ENCODE data around the gene DPH1.

The DPH1 gene

DNA sequence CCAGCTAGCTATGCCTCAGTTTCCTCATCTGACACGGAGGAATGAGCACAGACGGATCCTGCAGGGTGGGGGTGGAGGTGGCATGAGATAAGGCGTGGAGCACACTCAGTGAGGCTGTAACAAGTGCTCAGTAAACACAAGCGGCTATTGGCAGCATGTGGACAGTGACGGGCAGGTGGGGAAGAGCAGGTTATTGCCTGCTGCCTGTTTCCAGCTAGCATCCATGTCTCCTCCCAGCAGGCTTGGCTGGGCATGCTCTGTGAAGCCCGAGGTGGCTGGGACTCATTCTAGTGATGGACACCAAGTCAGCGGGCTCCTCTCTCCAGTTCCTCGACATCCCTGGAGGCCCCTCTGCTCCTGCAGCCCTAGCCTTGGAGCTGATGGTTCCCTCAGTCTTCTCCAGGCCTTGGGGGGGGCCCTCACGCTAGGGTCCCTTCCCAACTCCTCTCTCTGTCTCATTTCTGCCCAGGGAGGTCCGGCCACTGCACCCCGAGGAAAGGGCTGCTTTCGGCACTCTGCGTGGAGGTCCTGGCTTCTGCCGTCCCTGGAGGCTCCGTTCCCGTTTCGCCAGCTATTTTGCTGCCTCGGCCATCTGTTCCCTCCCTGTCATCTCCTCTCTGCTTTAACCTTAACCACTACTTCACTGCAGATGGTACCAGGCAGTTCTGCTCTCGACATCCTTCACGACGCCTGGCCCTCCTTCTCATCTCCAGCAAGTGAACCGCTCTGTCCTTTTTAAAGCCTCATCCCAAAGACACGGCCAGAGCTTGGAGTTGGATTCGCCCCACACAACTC lies 11.0 kb upstream of the DPH1 start:
- H3K27ac ChIP-seq (ENCODE audit: insufficient read depth, low read depth, low read length, poor library complexity, severe bottlenecking): no peak overlapping the region
- H3K36me3 ChIP-seq (ENCODE audit: control insufficient read depth, insufficient read depth, low read length): no peaks in the 10 kb centered on the region
- no peaks in the 10 kb centered on the region for H3K9me3 ChIP-seq (ENCODE audit: control insufficient read depth, low read length)
- H3K4me3 ChIP-seq (ENCODE audit: insufficient read depth, low read depth, low read length): no peak overlapping the region
- 89 to 90% methylated on average over 24 of the region's 24 CpGs for WGBS, 2 experiments
- peaks cover 15% of the 10 kb centered on the region for H3K4me1 ChIP-seq (ENCODE audit: control insufficient read depth, insufficient read depth, low read length)
- H3K27me3 ChIP-seq (ENCODE audit: control insufficient read depth, insufficient read depth, low read length, poor library complexity, severe bottlenecking): peaks cover 32% of the 10 kb centered on the region

DNA sequence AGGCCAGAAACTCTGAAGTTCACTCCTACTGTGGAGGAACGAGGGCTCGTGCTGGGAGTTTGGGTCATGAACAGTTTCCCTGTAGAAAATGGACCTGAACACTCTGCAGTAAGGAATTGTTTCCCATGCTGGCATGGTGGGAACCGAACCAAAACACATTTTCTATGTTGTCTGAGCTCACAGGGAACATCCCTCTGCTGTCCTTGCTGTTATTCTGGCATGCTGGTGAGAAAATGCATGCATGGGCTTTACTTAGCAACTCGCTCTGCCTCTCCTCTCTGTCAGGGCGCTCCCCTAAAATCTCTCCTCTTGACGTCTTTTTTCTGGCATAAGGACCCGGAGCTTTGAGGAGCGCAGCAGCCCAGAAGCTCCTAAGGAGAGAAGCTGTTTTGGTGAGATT lies 10.2 kb upstream of the DPH1 start:
- 89 to 95% methylated on average over 8 of the region's 8 CpGs for WGBS, 2 experiments
- H3K4me1 ChIP-seq (ENCODE audit: control insufficient read depth, insufficient read depth, low read length): peaks cover 15% of the 10 kb centered on the region
- peaks cover 40% of the 10 kb centered on the region for H3K27me3 ChIP-seq (ENCODE audit: control insufficient read depth, insufficient read depth, low read length, poor library complexity, severe bottlenecking)

DNA sequence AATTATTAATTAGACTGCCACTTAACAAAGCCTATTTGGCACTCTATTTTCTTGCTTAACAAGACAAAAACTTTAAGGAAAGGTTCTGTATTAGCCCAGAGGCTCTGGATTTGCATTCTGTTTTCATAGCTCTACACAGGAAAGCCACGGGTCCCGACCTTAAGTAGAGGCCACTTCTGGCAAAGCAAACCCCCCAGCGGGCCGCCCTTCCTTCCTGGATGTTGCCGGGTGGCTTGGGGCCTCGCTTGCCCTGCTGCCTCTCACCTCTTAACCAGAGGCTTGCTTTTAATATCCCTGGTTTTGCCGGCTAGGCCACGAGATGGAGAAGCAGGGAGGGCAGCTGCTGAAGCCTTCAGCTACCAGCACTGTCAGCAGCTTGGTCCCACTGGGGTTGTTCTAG lies 9.2 kb upstream of the DPH1 start:
- Histone ChIP-seq H3K4me3 (ENCODE audit: insufficient read depth, low read depth, low read length) (no peak overlapping the region), H3K9me3 (ENCODE audit: control insufficient read depth, low read length) (no peaks in the 10 kb centered on the region), H3K36me3 (ENCODE audit: control insufficient read depth, insufficient read depth, low read length) (no peaks in the 10 kb centered on the region), H3K27me3 (ENCODE audit: control insufficient read depth, insufficient read depth, low read length, poor library complexity, severe bottlenecking) (peaks cover 50% of the 10 kb centered on the region), H3K4me1 (ENCODE audit: control insufficient read depth, insufficient read depth, low read length) (peaks cover 15% of the 10 kb centered on the region), H3K27ac (ENCODE audit: insufficient read depth, low read depth, low read length, poor library complexity, severe bottlenecking) (no peak overlapping the region)
- WGBS, 2 experiments: 78% methylated on average over 8 of the region's 8 CpGs

More for the DNA sequence above, 10.2 kb upstream of the DPH1 start:
- Histone ChIP-seq H3K36me3 (ENCODE audit: control insufficient read depth, insufficient read depth, low read length) (no peaks in the 10 kb centered on the region), H3K27ac (ENCODE audit: insufficient read depth, low read depth, low read length, poor library complexity, severe bottlenecking) (no peak overlapping the region), H3K9me3 (ENCODE audit: control insufficient read depth, low read length) (no peaks in the 10 kb centered on the region), H3K4me3 (ENCODE audit: insufficient read depth, low read depth, low read length) (no peak overlapping the region)

DNA sequence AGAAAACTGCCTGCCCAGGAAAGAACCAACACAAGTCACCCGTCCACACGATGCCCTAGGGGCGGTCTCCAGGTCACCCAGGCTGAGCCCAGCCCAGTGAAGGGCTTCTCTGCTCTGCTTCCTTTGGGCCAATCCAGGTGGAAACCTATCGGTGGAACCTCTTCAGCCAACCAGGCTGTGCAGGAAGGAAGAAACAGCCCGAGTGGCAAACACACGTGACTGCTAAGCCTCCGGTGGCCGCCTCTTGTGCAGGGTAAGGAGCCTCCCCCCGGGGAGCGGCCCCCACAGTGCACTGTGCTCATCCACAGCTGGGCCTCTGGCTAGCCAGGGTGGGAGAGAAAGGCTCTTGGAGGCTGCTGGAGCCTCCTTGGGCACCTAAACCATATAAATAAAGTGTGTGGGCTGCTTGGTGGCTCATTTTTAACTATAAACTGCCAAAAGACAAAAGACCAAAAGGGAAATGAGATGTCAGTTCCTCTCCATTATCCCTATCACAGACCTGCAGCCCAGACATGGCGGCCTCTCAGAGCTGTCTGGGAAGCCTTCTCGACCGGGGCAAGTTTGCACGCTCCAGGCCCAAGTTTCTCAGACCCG lies 7.2 kb upstream of the DPH1 start:
- peaks cover 70% of the 10 kb centered on the region for H3K27me3 ChIP-seq (ENCODE audit: control insufficient read depth, insufficient read depth, low read length, poor library complexity, severe bottlenecking)
- no peaks in the 10 kb centered on the region for H3K9me3 ChIP-seq (ENCODE audit: control insufficient read depth, low read length)
- 85% methylated on average over 15 of the region's 15 CpGs for WGBS, 2 experiments
- no peak overlapping the region for H3K27ac ChIP-seq (ENCODE audit: insufficient read depth, low read depth, low read length, poor library complexity, severe bottlenecking)
- H3K36me3 ChIP-seq (ENCODE audit: control insufficient read depth, insufficient read depth, low read length): no peaks in the 10 kb centered on the region
- no peak overlapping the region for H3K4me3 ChIP-seq (ENCODE audit: insufficient read depth, low read depth, low read length)
- peaks cover 15% of the 10 kb centered on the region for H3K4me1 ChIP-seq (ENCODE audit: control insufficient read depth, insufficient read depth, low read length)

DNA sequence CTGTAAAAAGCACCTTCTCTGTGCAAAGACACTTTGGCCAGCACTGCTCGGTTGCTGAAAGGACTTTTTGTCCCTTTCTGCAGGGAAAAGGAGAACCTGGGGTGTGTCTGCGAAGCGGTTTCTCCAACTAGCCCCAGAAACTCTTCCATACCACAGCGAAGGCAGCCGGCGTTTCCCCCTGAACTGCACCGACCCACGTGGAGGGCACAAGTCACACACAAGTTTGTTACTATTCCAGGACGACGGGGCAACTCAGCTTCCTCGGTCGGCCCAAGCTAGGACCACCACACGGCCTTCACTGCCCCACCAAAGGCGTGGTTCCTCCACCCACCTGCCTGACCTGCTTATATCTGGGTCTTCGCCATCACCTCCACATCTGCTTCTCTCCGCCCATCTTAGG lies 6.7 kb upstream of the DPH1 start:
- H3K27ac ChIP-seq (ENCODE audit: insufficient read depth, low read depth, low read length, poor library complexity, severe bottlenecking): no peak overlapping the region
- no peak overlapping the region for H3K4me3 ChIP-seq (ENCODE audit: insufficient read depth, low read depth, low read length)
- peaks cover 75% of the 10 kb centered on the region for H3K27me3 ChIP-seq (ENCODE audit: control insufficient read depth, insufficient read depth, low read length, poor library complexity, severe bottlenecking)

DNA sequence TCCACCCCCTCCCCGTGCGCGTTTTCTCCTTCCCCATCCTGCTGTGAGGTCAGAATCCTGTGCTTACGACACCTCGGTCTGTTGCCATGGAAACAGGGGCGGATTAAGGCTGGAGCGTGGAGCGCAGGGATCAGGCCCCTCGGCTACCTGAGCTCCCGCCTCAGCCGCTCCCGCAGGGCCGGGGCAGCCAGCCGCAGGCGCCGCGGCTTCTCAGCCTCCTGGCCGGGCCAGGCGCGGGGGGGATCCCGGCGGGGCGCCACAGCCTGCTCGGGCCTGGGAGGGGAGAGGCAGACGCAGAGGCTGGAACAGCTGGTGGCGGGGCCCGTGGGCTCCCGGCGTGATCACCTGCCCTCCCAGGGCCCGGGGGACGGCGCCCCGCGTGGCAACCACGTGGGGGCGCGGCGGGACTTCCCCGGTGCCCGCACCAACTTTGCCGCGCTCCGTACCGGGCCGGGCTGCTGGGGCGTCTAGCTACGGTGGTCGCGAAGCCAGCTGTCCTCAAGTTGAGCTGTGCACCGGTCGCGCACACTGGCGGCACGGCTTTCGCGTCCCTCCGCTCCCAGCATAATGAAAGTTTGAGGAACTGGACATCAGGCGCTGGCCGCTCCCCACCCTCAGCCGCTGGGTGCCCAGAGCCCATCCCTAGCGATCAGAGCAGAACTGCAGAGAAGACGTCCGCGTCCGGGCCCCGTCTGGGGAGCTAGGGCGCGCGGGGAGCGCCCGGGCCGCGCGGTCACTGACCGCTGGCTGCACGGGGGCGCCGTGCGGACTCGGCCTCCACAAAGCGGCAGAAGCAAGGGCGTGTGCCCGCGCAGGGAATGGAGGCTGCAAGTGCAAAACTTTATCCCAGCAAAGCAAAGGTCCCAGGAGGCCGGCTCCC lies 6.0 kb upstream of the DPH1 start:
- WGBS, 2 experiments: 1 to 2% methylated on average over 85 of the region's 85 CpGs

More for the DNA sequence above, 6.7 kb upstream of the DPH1 start:
- H3K36me3 ChIP-seq (ENCODE audit: control insufficient read depth, insufficient read depth, low read length): no peaks in the 10 kb centered on the region
- 36 to 37% methylated on average over 16 of the region's 16 CpGs for WGBS, 2 experiments
- H3K4me1 ChIP-seq (ENCODE audit: control insufficient read depth, insufficient read depth, low read length): peaks cover 17% of the 10 kb centered on the region
- H3K9me3 ChIP-seq (ENCODE audit: control insufficient read depth, low read length): no peaks in the 10 kb centered on the region

DNA sequence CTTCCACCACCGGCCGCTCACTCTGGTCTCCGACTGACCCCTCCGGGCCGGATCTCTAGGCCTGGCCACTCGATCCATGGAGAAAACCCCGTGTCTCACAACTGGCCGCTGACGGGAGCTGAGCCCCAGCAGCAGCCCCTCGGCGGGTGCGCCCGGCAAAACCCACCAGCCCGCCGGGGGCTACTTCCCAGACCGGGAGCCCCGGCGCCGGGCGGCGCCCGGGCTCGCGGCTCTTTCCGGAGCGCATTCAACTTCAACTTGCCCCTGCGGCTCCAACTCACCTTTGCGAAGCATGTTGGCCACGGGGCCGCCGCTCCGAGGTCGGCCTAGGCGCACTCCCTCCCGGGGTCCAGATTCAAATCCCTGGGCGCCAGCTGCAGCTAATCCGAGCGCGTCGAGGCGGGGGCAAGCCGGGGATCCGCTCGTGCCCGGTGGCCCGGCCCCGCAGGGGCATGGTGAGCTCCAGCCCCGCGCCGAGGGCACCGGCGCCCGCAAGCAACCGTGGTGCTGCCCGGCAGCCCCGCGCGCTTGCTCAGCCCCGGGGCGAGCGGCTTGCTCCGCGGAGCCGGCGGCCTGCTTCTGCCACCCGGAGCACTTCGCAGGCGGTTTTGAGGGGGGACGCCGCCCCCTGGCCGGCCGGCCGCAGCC lies 5.3 kb upstream of the DPH1 start:
- no peak overlapping the region for H3K27ac ChIP-seq (ENCODE audit: insufficient read depth, low read depth, low read length, poor library complexity, severe bottlenecking)
- no peaks in the 10 kb centered on the region for H3K9me3 ChIP-seq (ENCODE audit: control insufficient read depth, low read length)
- peak overlapping the region; percentile 58 for H3K4me3 ChIP-seq (ENCODE audit: insufficient read depth, low read depth, low read length)
- H3K36me3 ChIP-seq (ENCODE audit: control insufficient read depth, insufficient read depth, low read length): no peaks in the 10 kb centered on the region
- H3K4me1 ChIP-seq (ENCODE audit: control insufficient read depth, insufficient read depth, low read length): peaks cover 21% of the 10 kb centered on the region
- WGBS, 2 experiments: 1% methylated on average over 73 of the region's 73 CpGs
- peaks cover 80% of the 10 kb centered on the region for H3K27me3 ChIP-seq (ENCODE audit: control insufficient read depth, insufficient read depth, low read length, poor library complexity, severe bottlenecking)

More for the DNA sequence above, 6.0 kb upstream of the DPH1 start:
- no peaks in the 10 kb centered on the region for H3K9me3 ChIP-seq (ENCODE audit: control insufficient read depth, low read length)
- peak overlapping the region; percentile 58 for H3K4me3 ChIP-seq (ENCODE audit: insufficient read depth, low read depth, low read length)
- no peak overlapping the region for H3K27ac ChIP-seq (ENCODE audit: insufficient read depth, low read depth, low read length, poor library complexity, severe bottlenecking)
- peaks cover 80% of the 10 kb centered on the region for H3K27me3 ChIP-seq (ENCODE audit: control insufficient read depth, insufficient read depth, low read length, poor library complexity, severe bottlenecking)
- no peaks in the 10 kb centered on the region for H3K36me3 ChIP-seq (ENCODE audit: control insufficient read depth, insufficient read depth, low read length)
- H3K4me1 ChIP-seq (ENCODE audit: control insufficient read depth, insufficient read depth, low read length): peaks cover 20% of the 10 kb centered on the region

DNA sequence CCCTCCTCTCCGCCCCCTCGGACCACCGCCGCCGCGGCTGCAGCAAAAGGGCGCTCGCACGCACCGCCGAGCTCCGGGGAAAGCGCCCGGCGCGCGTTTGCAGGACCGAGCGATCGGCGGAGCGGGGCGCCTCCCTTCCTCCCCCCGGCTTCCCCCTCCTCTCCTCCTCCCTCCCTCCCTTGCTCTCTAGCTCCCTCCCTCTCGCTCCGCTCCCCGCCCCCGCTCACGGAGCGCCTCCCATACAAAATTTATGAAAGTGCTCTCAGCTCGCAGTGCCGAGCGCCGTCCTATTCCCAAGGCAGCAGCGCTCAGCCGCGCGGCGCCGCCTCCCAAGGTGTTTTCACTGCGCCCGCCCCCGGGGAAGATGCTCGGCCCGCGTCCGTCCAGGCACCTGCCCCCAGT lies 4.7 kb upstream of the DPH1 start, which contains the start of gene RTN4RL1:
TSS of gene RTN4RL1 (minus strand) at position 115 of the 402 bp plus-strand sequence. CDS start 469 bp downstream, outside the sequence.
- Histone ChIP-seq H3K4me1 (ENCODE audit: control insufficient read depth, insufficient read depth, low read length) (peaks cover 21% of the 10 kb centered on the region), H3K4me3 (ENCODE audit: insufficient read depth, low read depth, low read length) (peak within 1 kb of the TSS; percentile 58), H3K9me3 (ENCODE audit: control insufficient read depth, low read length) (no peaks in the 10 kb centered on the region), H3K27me3 (ENCODE audit: control insufficient read depth, insufficient read depth, low read length, poor library complexity, severe bottlenecking) (peaks cover 74% of the 10 kb centered on the region), H3K27ac (ENCODE audit: insufficient read depth, low read depth, low read length, poor library complexity, severe bottlenecking) (no peak within 1 kb of the TSS), H3K36me3 (ENCODE audit: control insufficient read depth, insufficient read depth, low read length) (no peaks in the 10 kb centered on the region)
- 0% methylated on average over 47 of the region's 47 CpGs for WGBS, 2 experiments

DNA sequence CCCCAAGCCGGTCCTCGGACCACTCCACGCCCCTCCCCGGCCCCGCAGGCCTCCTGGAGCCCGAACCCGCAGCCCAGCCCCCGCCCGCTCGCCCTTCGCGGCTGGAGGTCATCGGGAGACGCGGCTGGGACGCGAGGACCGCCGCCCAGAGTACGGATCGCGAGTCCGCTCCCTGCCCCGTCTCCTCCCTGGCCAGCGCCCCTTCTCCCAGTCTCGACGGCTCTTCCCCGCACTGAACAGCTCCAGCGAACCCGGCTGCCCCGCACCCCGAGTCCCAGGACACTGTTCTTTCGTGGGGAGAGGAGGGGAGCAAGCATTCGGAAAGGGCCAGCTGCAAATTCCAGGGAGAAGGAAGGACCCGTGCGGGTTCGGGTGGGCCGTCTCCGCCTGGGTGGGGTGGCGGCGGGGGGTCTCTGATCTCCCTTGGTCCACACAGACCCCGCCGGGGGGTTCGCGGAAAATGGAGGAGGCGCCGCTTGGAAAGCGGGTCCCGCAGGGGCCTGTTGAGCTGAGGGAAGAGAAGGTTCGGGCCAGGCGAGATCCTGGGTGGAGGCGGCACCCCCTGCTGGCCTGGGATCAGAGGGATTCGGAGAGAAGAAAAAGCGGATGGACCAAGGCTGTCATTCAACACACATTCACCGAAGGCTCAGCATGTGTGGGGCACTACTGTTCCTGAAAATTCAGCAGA lies 4.2 kb upstream of the DPH1 start:
- peaks cover 71% of the 10 kb centered on the region for H3K27me3 ChIP-seq (ENCODE audit: control insufficient read depth, insufficient read depth, low read length, poor library complexity, severe bottlenecking)
- no peak overlapping the region for H3K27ac ChIP-seq (ENCODE audit: insufficient read depth, low read depth, low read length, poor library complexity, severe bottlenecking)
- H3K36me3 ChIP-seq (ENCODE audit: control insufficient read depth, insufficient read depth, low read length): no peaks in the 10 kb centered on the region
- peaks cover 23% of the 10 kb centered on the region for H3K4me1 ChIP-seq (ENCODE audit: control insufficient read depth, insufficient read depth, low read length)
- 2% methylated on average over 55 of the region's 55 CpGs for WGBS, 2 experiments
- peak overlapping the region; percentile 58 for H3K4me3 ChIP-seq (ENCODE audit: insufficient read depth, low read depth, low read length)
- H3K9me3 ChIP-seq (ENCODE audit: control insufficient read depth, low read length): no peaks in the 10 kb centered on the region

Data from ectodermal cell (in vitro differentiated cells).